HG03469 (cell line): ENCODE results near the gene FGGY.
A peak's percentile ranks its signal among the peaks of the same experiment; 100 is the strongest.
"Not testable (repeated sequence)": the region's sequence is repeated elsewhere in the genome, so short reads cannot be mapped to it uniquely, and the experiment has no call there.

Source experiments
- ATAC-seq: cut with Tn5 transposase; IDR thresholded peaks from one replicate; pipeline ENCODE4 v1.9.1; 2021; ENCODE audit warnings: mild to moderate bottlenecking, moderate library complexity, moderate number of reproducible peaks; ENCODE audit not compliant: unreplicated experiment

FGGY gene

DNA sequence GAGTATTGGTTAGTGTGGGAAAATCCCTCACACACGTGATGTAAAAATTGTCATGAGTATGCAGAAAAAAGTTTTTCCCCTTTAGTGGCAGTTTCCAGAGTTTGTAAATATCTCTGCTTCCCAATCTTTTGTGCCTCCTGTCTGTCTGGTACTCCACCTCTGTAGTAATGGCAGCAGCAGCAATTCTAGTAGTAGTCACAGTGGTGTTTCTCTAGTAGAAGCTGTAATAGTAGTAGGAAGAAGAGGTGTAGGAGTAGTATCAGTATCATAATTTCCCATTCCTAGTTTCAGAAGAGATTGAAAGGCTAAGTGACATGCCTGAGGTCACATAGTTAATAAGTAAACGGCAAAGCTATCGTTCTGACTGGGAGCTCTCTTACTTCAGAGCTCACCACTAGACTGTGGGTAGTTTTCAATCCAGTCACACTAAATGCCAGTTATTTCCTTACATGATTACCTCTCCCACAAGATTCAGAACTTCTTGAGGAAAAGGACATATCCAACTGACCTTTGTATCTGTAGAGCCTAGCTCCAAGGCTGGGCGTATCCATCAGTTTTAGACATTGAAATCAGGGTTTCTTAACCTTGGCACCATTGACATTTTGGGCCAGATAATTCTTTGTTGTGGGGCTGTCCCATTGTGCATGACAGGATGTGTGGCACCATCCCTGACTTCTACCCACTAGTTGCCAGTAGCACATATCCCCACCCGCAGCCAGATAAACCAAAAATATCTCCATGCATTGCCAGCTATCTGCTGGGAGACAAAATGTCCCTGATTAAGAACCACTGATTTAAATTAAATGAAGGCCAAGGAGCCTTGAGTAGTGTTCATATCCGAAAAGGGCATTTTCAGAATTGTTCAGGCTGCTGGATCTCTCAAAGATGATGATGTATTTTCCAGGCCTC is 135.9 kb downstream of the FGGY start:
- peak; percentile 97 for ATAC-seq

- ATAC-seq = no peak
Observed at GRCh38 chr1:59433440-59433813, 136.5 kb downstream of the FGGY start.

DNA sequence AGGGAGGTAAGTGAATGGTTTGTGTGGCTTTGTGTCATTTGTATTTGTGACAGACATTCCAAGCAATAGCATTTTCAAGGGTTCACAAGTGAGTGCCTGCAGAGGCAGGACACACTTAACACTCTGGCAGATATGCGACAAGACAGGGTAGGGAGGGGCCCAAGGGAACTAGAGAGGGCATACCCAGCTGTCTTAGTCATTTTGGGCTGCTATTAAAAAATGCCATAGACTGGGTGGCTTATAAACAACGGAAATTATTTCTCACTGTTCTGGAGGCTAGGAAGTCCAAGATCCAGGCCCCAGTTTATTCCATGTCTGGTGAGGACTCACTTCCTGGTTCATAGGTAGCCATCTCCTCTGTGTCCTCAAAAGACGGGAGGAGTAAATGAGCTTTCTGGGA is 137.4 kb downstream of the FGGY start:
- ATAC-seq = no peak

- no peak for ATAC-seq
Observed at GRCh38 chr1:59436637-59437036, 139.7 kb downstream of the FGGY start.

DNA sequence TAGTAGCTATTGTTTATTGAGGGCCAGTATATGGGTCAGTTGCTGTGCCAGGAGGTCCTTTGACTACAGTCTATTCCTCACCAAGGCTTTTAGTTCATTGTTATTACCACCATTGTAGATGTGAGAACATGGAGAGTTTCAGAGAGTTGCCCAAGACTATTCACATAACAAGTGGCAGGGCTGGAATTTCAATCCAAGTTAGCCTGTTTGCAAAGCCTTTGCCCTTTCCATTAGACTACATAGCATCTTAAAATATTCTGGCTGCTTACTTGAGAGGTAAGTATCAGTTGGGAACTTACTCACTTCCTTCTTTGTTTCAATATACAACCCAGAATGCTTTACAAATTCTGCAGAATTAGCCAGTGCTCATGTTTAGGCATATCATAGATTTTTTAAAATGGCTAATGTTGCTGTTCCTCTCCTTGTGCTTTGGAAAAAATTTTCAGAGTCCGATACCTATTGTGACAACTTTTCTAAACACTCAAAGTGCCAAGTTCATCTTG is 141.2 kb downstream of the FGGY start:
- no peak for ATAC-seq

- ATAC-seq = no peak
Observed at GRCh38 chr1:59442492-59442891, 145.6 kb downstream of the FGGY start.

DNA sequence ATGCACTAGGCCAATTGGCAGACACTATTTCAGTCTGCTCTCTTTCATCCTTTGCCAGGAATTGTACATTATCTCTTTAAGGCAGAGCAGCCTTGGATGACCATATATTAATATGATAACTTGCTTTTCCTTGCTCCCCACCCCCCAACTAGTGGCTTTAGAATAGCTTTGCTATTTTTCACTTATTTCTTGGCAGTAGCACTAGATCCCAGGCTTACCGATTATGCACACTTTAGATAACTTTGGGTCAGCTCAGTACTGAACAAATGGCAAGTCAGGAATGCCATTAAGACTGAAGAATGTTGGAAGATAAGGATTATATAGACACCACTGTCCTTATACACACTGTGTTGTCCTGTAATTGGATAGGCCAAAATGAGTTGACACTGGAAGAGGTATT is 146.4 kb downstream of the FGGY start:
- no peak for ATAC-seq

GRCh38 chr1:59444520-59444919 is 147.6 kb downstream of the FGGY start:
- no peak for ATAC-seq

- ATAC-seq = no peak
Observed at GRCh38 chr1:59445040-59445439, 148.1 kb downstream of the FGGY start.

DNA sequence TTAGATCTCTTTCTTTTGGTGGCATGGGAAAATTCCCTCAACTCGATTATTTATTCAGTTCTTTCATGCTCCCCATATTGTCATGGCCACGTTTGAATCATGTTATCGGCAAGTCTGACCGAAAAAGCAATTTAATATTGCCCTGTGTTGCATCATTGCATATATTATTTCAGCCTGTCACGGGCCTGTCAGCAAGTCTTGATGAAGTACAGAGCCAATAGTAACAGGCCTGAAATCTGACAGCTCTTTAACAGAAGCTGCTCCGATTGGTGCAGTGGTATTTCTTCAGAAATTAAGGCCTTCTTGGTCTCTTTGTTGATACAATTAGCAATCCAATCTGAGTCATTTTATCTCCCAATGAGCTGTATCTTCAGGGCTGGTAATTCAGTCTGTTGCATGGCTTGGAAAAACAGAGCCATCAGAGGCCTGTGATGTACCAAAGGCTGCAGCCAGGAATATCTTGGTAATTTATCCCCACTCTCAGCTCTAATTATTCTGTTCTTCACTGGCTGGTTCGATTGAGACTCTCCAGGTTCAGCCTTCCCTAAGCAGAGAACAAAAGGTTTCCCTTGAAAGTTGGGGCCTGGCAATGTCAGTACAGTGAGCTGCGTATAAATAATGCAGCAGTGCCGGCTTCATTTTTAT is 149.5 kb downstream of the FGGY start:
- ATAC-seq = no peak

GRCh38 chr1:59452026-59452425 is 155.1 kb downstream of the FGGY start:
- no peak for ATAC-seq

DNA sequence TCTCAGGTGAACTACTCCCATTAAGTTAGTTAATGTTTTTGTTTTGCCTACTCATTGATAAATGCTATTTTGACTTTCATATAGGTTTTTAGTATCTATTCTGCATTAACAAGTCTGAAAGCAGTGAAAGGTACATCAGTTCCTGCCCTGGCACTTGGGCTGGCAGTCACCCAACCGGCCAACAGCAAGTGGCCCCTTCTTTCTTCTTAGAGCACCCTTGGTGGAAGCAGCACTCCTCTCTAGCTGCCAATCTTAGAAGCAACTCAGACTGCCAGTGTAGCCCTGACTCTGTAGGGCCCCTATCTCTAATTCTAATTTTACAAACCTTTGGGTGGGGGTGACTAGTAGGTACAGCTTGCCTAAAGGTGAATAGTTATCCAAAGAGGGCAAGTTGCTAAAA is 155.7 kb downstream of the FGGY start:
- no peak for ATAC-seq

- ATAC-seq = no peak
Observed at GRCh38 chr1:59453297-59453968, 156.5 kb downstream of the FGGY start.

DNA sequence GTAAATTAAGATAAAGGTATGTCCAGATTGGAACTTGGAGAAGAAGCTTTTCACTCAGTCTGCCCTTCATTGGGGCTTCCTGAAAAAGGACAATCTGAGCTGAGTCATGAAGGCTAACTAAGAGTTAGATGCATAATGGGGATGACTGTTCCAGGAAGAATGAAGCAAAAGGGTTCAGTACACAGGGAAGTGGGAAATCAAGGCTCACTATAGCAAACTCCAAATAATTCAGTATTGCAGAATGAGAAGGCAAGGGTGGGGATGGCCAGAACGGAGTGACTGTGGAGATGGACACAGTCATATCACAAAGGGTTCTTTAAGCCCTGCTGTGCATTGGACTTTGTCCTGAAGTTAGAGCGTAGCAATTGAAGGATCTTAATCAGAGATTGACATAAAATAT is 158.3 kb downstream of the FGGY start:
- no peak for ATAC-seq

DNA sequence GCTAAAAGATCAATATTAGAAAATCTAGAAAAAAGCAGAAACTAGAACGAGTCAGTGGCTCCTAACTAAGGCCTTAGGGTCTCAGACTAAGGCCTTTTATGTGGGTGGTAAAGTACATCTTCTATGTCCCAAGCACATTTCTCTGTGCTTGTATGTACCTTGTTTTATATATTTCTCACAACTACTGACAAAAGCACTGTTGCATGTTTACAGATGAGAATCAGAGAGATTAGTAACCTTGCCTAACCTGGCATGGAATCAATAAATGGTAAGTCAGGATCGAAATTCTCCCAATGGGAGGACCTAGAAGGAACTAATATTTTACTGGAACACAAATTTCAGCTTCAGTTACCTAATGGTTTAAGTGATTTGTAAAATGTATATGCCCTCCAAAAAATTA is 160.9 kb downstream of the FGGY start:
- ATAC-seq = no peak

- ATAC-seq = no peak
Observed at GRCh38 chr1:59458884-59459283, 162.0 kb downstream of the FGGY start.

DNA sequence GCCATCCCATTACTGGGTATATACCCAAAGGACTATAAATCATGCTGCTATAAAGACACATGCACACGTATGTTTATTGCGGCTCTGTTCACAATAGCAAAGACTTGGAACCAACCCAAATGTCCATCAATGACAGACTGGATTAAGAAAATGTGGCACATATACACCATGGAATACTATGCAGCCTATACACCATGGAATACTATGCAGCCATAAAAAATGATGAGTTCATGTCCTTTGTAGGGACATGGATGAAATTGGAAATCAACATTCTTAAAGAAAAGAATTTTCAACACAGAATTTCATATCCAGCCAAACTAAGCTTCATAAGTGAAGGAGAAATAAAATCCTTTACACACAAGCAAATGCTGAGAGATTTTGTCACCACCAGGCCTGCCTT is 166.0 kb downstream of the FGGY start:
- ATAC-seq = not testable (repeated sequence)

DNA sequence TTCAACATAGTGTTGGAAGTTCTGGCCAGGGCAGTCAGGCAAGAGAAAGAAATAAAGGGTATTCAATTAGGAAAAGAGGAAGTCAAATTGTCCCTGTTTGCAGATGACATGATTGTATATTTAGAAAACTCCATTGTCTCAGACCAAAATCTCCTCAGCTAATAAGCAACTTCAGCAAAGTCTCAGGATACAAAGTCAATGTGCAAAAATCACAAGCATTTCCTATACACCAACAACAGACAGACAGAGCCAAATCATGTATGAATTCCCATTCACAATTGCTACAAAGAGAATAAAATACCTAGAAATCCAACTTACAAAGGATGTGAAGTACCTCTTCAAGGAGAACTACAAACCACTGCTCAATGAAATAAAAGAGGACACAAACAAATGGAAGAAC is 168.6 kb downstream of the FGGY start:
- ATAC-seq = not testable (repeated sequence)

GRCh38 chr1:59468828-59469428 is 172.0 kb downstream of the FGGY start:
- no peak for ATAC-seq

- not testable (repeated sequence) for ATAC-seq
Observed at GRCh38 chr1:59471991-59472570, 175.2 kb downstream of the FGGY start.

- no peak for ATAC-seq
Observed at GRCh38 chr1:59473831-59474230, 176.9 kb downstream of the FGGY start.
